LHCN-M2 (cell line): Measurements from ENCODE around the gene ZNF536. TPM values are rescaled to one million over a fixed set of nuclear protein-coding genes. Genes with fewer than 3 reads are reported as not detected.

Source experiments
- DNase-seq: peaks from one replicate; pipeline ENCODE4 v3.0.0-alpha.2; 2012; ENCODE audit warnings: low read depth
- total RNA-seq: library from RNA; depleted of rRNA; stranded (reverse); fragments of >200 nt; gene quantifications from 2 replicates; pipeline ENCODE4 v1.2.3, GENCODE V29; 2014

ZNF536 gene
- total RNA-seq, 1 experiment from 2014 or later, result not detected

- DNase-seq, result no peak
These were observed 151.6 kb downstream of the ZNF536 start for GRCh38 chr19:30523791-30524190.

- DNase-seq, result no peak
These were observed 153.2 kb downstream of the ZNF536 start for GRCh38 chr19:30525383-30525782.

- no peak for DNase-seq
These were observed 156.7 kb downstream of the ZNF536 start for GRCh38 chr19:30528919-30529318.

- DNase-seq, result no peak
These were observed 157.7 kb downstream of the ZNF536 start for GRCh38 chr19:30529876-30530275.

GRCh38 chr19:30530751-30531150, 158.6 kb downstream of the ZNF536 start:
- DNase-seq, result no peak

GRCh38 chr19:30535011-30535410, 162.8 kb downstream of the ZNF536 start:
- DNase-seq, result no peak

- no peak for DNase-seq
These were observed 164.8 kb downstream of the ZNF536 start for GRCh38 chr19:30536975-30537374.

GRCh38 chr19:30539315-30539714, 167.1 kb downstream of the ZNF536 start:
- DNase-seq, result no peak

GRCh38 chr19:30539981-30540380, 167.8 kb downstream of the ZNF536 start:
- no peak for DNase-seq

GRCh38 chr19:30540761-30541160, 168.6 kb downstream of the ZNF536 start:
- no peak for DNase-seq

GRCh38 chr19:30541575-30541974, 169.4 kb downstream of the ZNF536 start:
- no peak for DNase-seq

GRCh38 chr19:30543243-30543945, 171.2 kb downstream of the ZNF536 start:
- no peak for DNase-seq

- DNase-seq, result no peak
These were observed 173.6 kb downstream of the ZNF536 start for GRCh38 chr19:30545752-30546151.

GRCh38 chr19:30546332-30546731, 174.1 kb downstream of the ZNF536 start:
- no peak for DNase-seq

GRCh38 chr19:30547246-30547645, 175.1 kb downstream of the ZNF536 start:
- no peak for DNase-seq

- DNase-seq, result no peak
These were observed 177.0 kb downstream of the ZNF536 start for GRCh38 chr19:30549151-30549550.

GRCh38 chr19:30551271-30551670, 179.1 kb downstream of the ZNF536 start:
- no peak for DNase-seq

- DNase-seq, result no peak
These were observed 180.4 kb downstream of the ZNF536 start for GRCh38 chr19:30552593-30552992.

- DNase-seq, result no peak
These were observed 183.0 kb downstream of the ZNF536 start for GRCh38 chr19:30555075-30555790.

- DNase-seq, result no peak
These were observed 183.6 kb downstream of the ZNF536 start for GRCh38 chr19:30555791-30556110.

GRCh38 chr19:30556230-30556711, 184.1 kb downstream of the ZNF536 start:
- no peak for DNase-seq

- DNase-seq, result no peak
These were observed 185.0 kb downstream of the ZNF536 start for GRCh38 chr19:30557212-30557611.

- no peak for DNase-seq
These were observed 185.9 kb downstream of the ZNF536 start for GRCh38 chr19:30557927-30558557.
